ENCODE data around the gene DENR. TPM values are rescaled to one million over a fixed set of nuclear protein-coding genes. Genes with fewer than 3 reads are reported as not detected.
"Not testable (repeated sequence)": the region's sequence is repeated elsewhere in the genome, so short reads cannot be mapped to it uniquely, and the experiment has no call there.

Gene DENR
- total RNA-seq, 1 experiment from 2014 or later: 66.6 TPM

- no peak overlapping the region for H2AFZ ChIP-seq
- CTCF ChIA-PET: interaction anchor here (0.9 kb wide), 1 partner anchor 166 kb away, joined by 4 read pairs; the partner anchor contains the start of gene ABCB9
- H3K27me3 ChIP-seq (ENCODE audit: insufficient read depth, low read depth): no peaks in the 10 kb centered on the region
- H3F3A ChIP-seq (ENCODE audit: insufficient read depth, low read depth): 0 out of 2 replicates have a peak, but pooled peaks cover 4% of the 10 kb centered on the region
- H3K79me2 ChIP-seq (ENCODE audit: low read depth): no peaks in the 10 kb centered on the region
- DNase-seq: no peak
- TF ChIP-seq, protein P1, sequence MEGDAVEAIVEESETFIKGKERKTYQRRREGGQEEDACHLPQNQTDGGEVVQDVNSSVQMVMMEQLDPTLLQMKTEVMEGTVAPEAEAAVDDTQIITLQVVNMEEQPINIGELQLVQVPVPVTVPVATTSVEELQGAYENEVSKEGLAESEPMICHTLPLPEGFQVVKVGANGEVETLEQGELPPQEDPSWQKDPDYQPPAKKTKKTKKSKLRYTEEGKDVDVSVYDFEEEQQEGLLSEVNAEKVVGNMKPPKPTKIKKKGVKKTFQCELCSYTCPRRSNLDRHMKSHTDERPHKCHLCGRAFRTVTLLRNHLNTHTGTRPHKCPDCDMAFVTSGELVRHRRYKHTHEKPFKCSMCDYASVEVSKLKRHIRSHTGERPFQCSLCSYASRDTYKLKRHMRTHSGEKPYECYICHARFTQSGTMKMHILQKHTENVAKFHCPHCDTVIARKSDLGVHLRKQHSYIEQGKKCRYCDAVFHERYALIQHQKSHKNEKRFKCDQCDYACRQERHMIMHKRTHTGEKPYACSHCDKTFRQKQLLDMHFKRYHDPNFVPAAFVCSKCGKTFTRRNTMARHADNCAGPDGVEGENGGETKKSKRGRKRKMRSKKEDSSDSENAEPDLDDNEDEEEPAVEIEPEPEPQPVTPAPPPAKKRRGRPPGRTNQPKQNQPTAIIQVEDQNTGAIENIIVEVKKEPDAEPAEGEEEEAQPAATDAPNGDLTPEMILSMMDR (conservative IDR thresholded peaks at IDR 0.05): no peak
- no peak for TF ChIP-seq EZH2 (IDR thresholded peaks at IDR 0.05; ENCODE audit: low read depth)
- H3K36me3 ChIP-seq (ENCODE audit: low read depth): no peaks in the 10 kb centered on the region
- no peaks in the 10 kb centered on the region for H4K20me1 ChIP-seq (ENCODE audit: insufficient read depth)
- POLR2A ChIA-PET (ENCODE audit: unreplicated experiment): no interaction called here
- BruUV-seq (replicated peaks): no TSS peak
- intact Hi-C loops (cut with micrococcal nuclease; ENCODE audit: unreplicated experiment): no loop called here
- no peaks in the 10 kb centered on the region for H3K9me2 ChIP-seq (ENCODE audit: insufficient read depth)
- H3K4me2 ChIP-seq: no peak overlapping the region
- no peak overlapping the region for H3K27ac ChIP-seq
- H3K4me3 ChIP-seq: no peak overlapping the region
- H3K4me1 ChIP-seq (replicated peaks; ENCODE audit: insufficient read depth): no peaks in the 10 kb centered on the region
- H3K9me3 ChIP-seq (ENCODE audit: insufficient read depth, low read depth): no peaks in the 10 kb centered on the region
Measured at GRCh38 chr12:122799641-122800243, 47.1 kb downstream of the DENR start.

DNA sequence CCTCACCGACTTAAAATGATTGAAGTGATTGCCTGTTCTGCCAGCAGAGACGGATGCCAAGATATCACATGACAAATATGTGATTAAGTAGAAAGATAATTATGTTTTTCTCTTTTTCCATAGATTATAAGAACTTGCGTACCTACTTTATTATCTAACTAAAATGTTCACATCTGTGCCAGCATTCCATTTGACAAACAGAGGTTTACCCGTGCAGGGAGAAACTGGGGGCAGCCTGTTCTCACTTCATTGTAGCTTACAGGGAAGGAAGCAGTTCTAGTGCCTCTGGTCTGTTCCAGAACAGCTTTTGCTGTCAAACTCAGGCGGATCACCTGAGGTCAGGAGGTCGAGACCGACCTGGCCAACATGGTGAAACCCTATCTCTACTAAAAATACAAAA lies 51.3 kb downstream of the DENR start:
- POLR2A ChIA-PET (ENCODE audit: unreplicated experiment): no interaction called here
- Histone ChIP-seq H3K27me3 (ENCODE audit: insufficient read depth, low read depth) (no peaks in the 10 kb centered on the region), H3K9me2 (ENCODE audit: insufficient read depth) (no peaks in the 10 kb centered on the region), H3K4me1 (replicated peaks; ENCODE audit: insufficient read depth) (0 out of 2 replicates have a peak, but pooled peaks cover 2% of the 10 kb centered on the region), H3F3A (ENCODE audit: insufficient read depth, low read depth) (0 out of 2 replicates have a peak, but pooled peaks cover 4% of the 10 kb centered on the region), H3K4me2 (no peak overlapping the region), H3K36me3 (ENCODE audit: low read depth) (no peaks in the 10 kb centered on the region), H3K9me3 (ENCODE audit: insufficient read depth, low read depth) (no peaks in the 10 kb centered on the region), H4K20me1 (ENCODE audit: insufficient read depth) (no peaks in the 10 kb centered on the region), H3K79me2 (ENCODE audit: low read depth) (no peaks in the 10 kb centered on the region), H3K27ac (no peak overlapping the region), H3K4me3 (no peak overlapping the region), H2AFZ (no peak overlapping the region)
- no TSS peak for BruUV-seq (replicated peaks)
- intact Hi-C loops (cut with micrococcal nuclease; ENCODE audit: unreplicated experiment): no loop called here
- CTCF ChIA-PET: no interaction called here
- no peak for DNase-seq
- TF ChIP-seq, protein P1 (conservative IDR thresholded peaks at IDR 0.05): no peak
- TF ChIP-seq EZH2 (IDR thresholded peaks at IDR 0.05; ENCODE audit: low read depth): no peak

DNA sequence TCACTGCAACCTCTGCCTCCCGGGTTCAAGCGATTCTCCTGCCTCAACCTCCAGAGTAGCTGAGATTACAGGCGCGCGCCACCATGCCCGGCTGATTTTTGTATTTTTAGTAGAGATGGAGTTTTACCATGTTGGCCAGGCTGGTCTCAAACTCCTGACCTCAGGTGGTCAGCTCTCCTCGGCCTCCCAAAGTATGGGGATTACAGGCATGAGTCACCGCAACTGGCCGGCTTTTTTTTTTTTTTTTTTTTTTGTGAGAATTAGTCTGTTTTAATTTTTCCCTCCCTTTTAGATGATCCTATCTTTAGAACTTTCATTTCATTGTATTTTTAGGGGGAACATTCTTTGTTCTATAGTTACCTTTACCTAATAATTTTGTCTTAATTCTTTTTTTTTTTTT lies 52.3 kb downstream of the DENR start:
- CTCF ChIA-PET: interaction anchor here (0.6 to 0.7 kb wide), 6 partner anchors 29 to 513 kb away, joined by 3 to 12 read pairs (median 5); no protein-coding TSS in a partner anchor

DNA sequence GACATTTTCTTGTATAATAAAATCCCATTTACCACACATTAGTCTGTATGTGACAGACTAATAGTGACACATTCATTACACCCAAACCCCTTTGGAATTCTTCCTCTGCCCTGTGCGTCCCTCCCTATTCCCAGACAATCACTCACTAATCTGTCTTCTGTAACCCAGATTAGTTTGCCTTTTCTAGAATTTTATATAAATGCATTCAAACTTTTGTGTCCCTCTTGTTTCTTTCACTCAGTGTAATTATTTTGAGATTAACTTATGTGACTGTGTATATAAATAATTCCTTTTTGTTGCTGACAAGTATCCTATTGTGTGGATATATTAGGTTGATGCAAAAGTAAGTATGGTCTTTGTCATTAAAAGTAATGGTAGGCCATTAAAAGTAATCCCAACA lies 55.0 kb downstream of the DENR start:
- H3K36me3 ChIP-seq (ENCODE audit: low read depth): no peaks in the 10 kb centered on the region
- H3K79me2 ChIP-seq (ENCODE audit: low read depth): no peaks in the 10 kb centered on the region
- BruUV-seq (replicated peaks): no TSS peak
- H3F3A ChIP-seq (ENCODE audit: insufficient read depth, low read depth): 0 out of 2 replicates have a peak, but pooled peaks cover 4% of the 10 kb centered on the region
- ChIA-PET POLR2A (ENCODE audit: unreplicated experiment) (no interaction called here), CTCF (no interaction called here)
- no peaks in the 10 kb centered on the region for H3K9me2 ChIP-seq (ENCODE audit: insufficient read depth)
- no peak for TF ChIP-seq EZH2 (IDR thresholded peaks at IDR 0.05; ENCODE audit: low read depth)
- TF ChIP-seq, protein P1 (conservative IDR thresholded peaks at IDR 0.05): no peak
- H3K27me3 ChIP-seq (ENCODE audit: insufficient read depth, low read depth): no peaks in the 10 kb centered on the region
- no peaks in the 10 kb centered on the region for H4K20me1 ChIP-seq (ENCODE audit: insufficient read depth)
- H3K4me2 ChIP-seq: no peak overlapping the region
- H3K9me3 ChIP-seq (ENCODE audit: insufficient read depth, low read depth): no peaks in the 10 kb centered on the region
- H3K4me1 ChIP-seq (replicated peaks; ENCODE audit: insufficient read depth): 0 out of 2 replicates have a peak, but pooled peaks cover 7% of the 10 kb centered on the region
- intact Hi-C loops (cut with micrococcal nuclease; ENCODE audit: unreplicated experiment): no loop called here
- DNase-seq: no peak
- H3K27ac ChIP-seq: no peak overlapping the region
- H2AFZ ChIP-seq: no peak overlapping the region
- H3K4me3 ChIP-seq: no peak overlapping the region

More for the DNA sequence above, 52.3 kb downstream of the DENR start:
- H3F3A ChIP-seq (ENCODE audit: insufficient read depth, low read depth); H2AFZ ChIP-seq; H3K79me2 ChIP-seq (ENCODE audit: low read depth); DNase-seq; H3K36me3 ChIP-seq (ENCODE audit: low read depth); H3K4me3 ChIP-seq; H3K27me3 ChIP-seq (ENCODE audit: insufficient read depth, low read depth); H3K4me1 ChIP-seq (replicated peaks; ENCODE audit: insufficient read depth); H3K4me2 ChIP-seq; intact Hi-C loops (cut with micrococcal nuclease; ENCODE audit: unreplicated experiment); H3K9me3 ChIP-seq (ENCODE audit: insufficient read depth, low read depth); H3K27ac ChIP-seq; BruUV-seq (replicated peaks); H3K9me2 ChIP-seq (ENCODE audit: insufficient read depth); H4K20me1 ChIP-seq (ENCODE audit: insufficient read depth); POLR2A ChIA-PET (ENCODE audit: unreplicated experiment): not testable (repeated sequence)

All from PC-9 (cell line).